GM21515 (cell line): ENCODE measurements around the gene MINK1.

Source experiments
- ATAC-seq: cut with Tn5 transposase; IDR thresholded peaks from one replicate; pipeline ENCODE4 v1.9.1; 2021; ENCODE audit not compliant: unreplicated experiment

The MINK1 gene

DNA sequence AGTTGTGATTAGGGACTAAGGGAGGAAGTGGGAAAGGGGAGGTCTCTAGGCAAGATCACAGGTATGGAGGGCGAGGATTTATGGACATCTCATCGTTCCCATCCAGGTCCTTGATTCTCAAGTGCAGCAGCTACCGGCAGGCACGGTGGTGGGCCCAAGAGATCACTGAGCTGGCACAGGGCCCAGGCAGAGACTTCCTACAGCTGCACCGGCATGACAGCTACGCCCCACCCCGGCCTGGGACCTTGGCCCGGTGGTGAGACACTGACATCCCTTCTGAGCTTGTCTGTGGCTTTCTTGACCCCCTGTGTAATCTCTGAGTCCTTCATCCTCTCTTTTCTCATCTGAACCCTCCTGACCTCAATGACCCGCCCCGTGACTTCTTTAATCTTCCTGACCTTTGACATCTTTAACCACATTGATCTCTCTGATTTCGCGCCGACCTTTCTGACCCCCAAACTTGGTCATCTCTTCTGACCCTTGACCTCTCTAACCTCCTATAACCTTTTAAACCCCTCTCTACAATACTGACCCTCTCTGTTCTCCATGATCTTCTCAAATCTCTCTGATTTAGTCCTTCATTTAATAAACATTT is 22.3 kb upstream of the MINK1 start:
- ATAC-seq: no peak

GRCh38 chr17:4811471-4811870 is 21.7 kb upstream of the MINK1 start:
- no peak for ATAC-seq

- no peak for ATAC-seq
These were observed 20.4 kb upstream of the MINK1 start for GRCh38 chr17:4812690-4813089.

- ATAC-seq: no peak
These were observed 18.0 kb upstream of the MINK1 start for GRCh38 chr17:4815043-4815675.

GRCh38 chr17:4816826-4817225 is 16.3 kb upstream of the MINK1 start:
- no peak for ATAC-seq

DNA sequence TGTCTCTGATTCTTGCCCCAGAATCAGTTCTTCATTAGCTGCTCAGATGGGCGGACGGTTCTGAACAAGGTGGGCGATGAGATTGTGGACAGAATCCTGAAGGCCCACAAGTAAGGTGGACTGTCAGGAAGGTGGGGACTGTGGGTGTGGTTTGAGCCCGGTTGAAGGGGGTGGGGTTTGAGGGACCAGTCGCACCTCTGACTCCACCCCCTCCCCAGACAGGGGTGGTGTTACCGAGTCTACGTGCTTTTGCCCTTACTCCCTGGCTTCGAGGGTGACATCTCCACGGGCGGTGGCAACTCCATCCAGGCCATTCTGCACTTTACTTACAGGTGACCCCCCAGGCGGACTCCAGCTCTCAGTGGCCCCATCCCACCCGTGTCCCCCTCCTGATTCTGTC is 14.9 kb upstream of the MINK1 start:
- ATAC-seq: no peak

- ATAC-seq: no peak
These were observed 10.3 kb upstream of the MINK1 start for GRCh38 chr17:4822835-4823234.

GRCh38 chr17:4823373-4824089 is 9.6 kb upstream of the MINK1 start:
- ATAC-seq: no peak

- no peak for ATAC-seq
These were observed 5.7 kb upstream of the MINK1 start for GRCh38 chr17:4827399-4827798.

- peak; percentile 16 for ATAC-seq
These were observed 337 bp upstream of the MINK1 start for GRCh38 chr17:4832829-4833177.

DNA sequence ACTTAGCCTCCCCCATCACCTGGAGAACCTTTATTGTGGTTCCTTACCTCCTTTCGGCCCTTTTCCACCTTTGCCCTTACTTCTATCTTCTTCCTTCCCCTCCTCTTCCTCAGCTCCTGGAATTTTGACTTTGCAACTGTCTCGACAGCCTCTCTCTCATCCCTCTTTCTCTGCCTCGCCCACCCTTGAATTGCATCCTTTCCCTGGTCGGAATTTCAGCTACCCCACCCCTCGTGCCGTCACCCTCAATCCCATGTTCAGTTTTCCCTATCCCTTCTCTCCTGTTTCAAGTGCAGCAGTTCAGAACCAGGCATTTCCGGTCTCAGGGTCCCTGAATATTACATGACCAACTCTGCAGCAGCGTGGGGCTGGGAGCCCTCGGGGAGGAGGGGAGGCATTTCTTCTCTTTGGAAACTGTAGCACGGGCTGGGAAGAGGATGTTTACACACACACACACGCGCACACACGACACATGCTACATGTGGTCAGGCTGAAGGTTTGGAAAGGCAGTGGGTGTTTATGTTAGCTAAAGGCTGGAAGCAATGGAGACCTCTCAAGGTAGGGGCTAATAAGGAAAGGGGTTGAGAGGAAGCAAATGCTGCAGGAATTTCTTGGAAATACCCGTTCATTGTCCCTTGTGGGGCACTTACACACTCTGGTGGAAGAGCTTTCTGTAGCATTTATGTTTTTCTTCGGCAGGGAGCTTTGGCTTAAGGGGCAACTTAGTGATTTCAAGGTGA is 971 bp downstream of the MINK1 start:
- ATAC-seq: no peak

- no peak for ATAC-seq
These were observed 1.5 kb downstream of the MINK1 start for GRCh38 chr17:4834681-4835020.

DNA sequence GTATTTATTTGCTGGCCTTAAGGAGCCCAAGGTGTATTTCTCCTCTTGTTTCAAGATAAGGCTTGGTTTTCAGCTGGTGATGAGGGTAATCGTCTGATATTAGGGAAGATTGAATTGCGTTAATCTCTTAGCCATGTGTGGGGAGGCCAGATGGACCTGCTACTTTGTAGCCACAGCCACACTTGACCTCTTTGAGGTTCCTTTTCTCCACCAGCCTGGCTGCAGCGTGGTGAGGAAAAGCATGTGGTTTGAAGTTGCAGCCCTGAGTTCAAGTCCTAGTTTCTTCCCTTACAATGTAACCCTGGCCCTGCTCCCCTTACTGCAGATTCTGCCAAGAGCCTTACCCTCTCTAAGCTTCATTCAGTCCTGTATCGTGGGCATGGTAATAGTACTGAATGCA is 3.1 kb downstream of the MINK1 start:
- no peak for ATAC-seq

DNA sequence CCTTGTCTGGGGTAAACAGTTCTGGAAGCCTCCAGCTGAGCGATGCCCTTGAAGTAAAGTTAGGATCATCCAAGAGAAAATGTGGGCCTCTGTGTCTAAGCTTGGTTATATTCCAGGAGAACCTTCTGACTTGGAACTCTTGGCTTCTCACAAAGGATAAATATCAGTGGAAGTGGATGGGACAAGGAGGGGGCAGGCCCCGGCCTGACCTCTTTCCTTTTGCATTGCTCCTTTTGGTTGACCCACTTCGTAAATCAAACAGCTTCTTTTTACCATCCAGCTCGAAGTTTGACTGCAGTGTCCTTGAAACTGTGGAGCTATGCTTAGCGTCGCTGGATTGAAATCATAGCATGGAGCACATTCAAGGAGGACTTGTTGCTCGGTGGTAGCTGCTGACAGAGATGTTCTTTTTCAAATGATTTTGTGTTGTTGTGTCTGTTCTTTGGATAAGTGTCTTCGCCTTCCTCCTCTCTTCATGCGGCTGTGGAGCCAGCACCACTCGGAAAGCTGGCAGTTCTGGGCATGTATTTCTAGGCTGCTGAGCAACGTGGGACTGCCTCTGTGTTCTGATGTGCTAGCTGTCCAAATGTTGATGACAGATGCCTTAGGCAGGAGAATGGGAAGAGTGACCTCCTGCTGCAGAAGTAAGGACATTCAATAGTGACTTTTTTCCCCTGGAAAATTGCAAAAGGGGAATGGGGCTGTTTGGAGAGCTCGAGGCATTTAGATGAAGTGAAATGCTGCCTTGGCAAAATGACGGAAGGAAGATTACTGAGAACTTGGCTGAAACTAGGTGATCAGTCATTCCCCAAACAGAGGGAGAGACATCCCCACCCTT is 4.5 kb downstream of the MINK1 start:
- ATAC-seq: no peak

- ATAC-seq: no peak
These were observed 5.2 kb downstream of the MINK1 start for GRCh38 chr17:4838309-4838785.

DNA sequence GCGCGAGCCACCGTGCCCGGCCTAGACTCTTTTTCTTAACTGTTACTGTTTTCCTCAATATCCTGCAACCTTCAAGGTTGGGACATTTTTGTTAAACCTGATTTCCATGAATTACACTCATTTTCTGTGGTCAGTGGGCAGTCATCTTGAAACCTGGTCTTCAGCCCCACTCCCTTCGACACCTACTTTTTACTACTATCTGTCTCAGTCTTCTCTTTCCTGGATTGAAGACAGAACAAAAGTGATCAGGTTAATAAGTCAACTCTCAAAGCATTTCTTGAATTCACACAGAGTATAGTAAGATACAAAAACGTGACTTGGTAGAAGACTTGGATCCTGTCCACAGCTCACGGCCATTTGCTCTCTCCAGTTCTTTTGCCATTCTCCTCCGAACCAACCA is 6.1 kb downstream of the MINK1 start:
- no peak for ATAC-seq

DNA sequence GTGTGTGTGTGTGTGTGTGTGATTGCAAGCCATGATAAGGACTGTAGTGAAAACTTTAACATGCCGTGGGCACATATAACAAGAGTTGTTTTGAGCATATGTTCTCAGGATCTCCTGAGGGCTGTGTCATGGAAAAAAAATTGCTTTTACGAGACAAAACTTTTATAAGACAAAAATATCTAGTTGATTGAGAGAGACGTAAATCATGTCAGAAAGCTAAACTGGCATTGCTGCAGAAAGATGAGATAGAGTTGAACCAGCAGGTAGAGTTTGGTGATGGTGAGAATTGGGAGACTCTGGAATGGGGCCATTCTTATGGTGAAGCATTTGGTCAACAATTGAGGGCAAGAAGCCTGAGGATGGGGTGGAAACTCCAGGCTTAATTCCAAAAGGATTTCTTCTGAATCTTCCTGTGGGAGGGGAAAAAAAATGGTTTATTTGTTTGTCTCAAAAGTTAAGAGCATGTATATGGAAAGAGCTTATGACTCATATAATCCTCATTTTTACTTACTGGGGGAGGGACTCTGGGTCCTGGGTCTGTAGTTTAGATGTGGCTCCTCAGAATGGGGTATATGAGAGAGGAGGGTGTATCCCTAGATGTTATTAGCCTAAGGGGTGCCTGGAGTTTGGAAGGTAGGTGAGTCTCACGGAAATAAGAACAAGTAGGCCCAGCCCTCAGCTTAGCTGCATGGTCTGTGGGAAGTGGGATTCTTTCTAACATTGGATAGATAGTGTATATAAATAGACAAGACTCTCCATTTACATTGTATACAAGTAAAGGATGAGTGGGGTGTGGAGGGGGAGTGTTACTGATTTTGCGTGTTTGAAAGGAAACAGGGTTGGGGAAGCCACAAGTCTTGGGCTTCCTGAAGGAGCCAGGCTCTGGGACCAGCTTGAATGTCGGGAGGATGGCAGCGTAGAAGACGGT is 7.1 kb downstream of the MINK1 start:
- no peak for ATAC-seq

- ATAC-seq: no peak
These were observed 7.7 kb downstream of the MINK1 start for GRCh38 chr17:4840893-4841242.

DNA sequence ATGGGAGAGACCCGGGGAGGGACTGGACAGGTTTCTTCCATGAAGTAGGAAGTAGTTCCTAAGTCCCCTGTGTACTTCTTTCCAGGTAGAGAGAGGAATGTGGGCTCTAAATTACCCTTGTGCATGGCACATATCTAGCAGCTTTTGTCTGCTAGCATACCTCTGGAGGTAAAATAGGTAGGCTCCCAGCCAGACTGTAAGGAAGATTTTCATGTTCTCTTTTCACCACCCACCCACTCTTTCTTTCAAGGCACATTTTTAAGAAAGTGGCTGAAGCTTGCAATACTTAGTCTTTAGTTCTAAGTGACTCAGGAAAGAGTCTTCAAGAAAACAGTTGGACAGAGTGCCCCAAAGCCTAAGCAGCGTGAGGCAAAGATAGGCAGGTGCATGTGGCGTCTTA is 9.2 kb downstream of the MINK1 start:
- no peak for ATAC-seq
